H1 (cell line): ENCODE data around the gene LIPC. TPM values are rescaled to one million over a fixed set of nuclear protein-coding genes. Genes with fewer than 3 reads are reported as not detected.

Experiments used
- CTCF ChIA-PET: fragments of 300-600 bp; sonication (Branson Sonifier 250); formaldehyde crosslinking; loops from one replicate; lab custom pipeline; 2021; ENCODE audit not compliant: partially characterized antibody; lab: Charles Lee
- POLR2A ChIA-PET: fragments of 300-600 bp; sonication (Branson Sonifier 250); formaldehyde crosslinking; loops from one replicate; lab custom pipeline; 2021; ENCODE audit warnings: inconsistent platforms; ENCODE audit not compliant: partially characterized antibody; lab: Charles Lee
- DNase-seq, 2 experiments: peaks; one replicate each; pipeline versions ENCODE4 v3.0.0 to v3.0.0-alpha.2; 2010 to 2022; ENCODE audit warnings: low spot score in 2 of 2, low read depth in 1 of 2, mixed read lengths in 1 of 2
- FAIRE-seq: peaks from 2 replicates; lab custom pipeline; 2011; peaks lifted over from hg19 to GRCh38; lab: Jason Lieb, UNC
- H2AFZ ChIP-seq: 2 replicates; pipeline ENCODE4 v1.8.1; 2012; ENCODE audit warnings: low read length, inconsistent platforms
- H2AK5ac ChIP-seq: 2 replicates; pipeline ENCODE4 v1.6.1; 2013; ENCODE audit warnings: low read depth, low read length
- H2BK120ac ChIP-seq: replicated peaks from 2 replicates; pipeline ENCODE3; 2013; ENCODE audit warnings: low read depth, low read length, inconsistent platforms
- H2BK12ac ChIP-seq: 2 replicates; pipeline ENCODE4 v1.6.1; 2013; ENCODE audit warnings: low read depth, low read length
- H2BK15ac ChIP-seq: 2 replicates; pipeline ENCODE4 v1.6.1; 2013; ENCODE audit warnings: low read length
- H2BK20ac ChIP-seq: 2 replicates; pipeline ENCODE4 v1.6.1; 2013; ENCODE audit warnings: low read length
- H2BK5ac ChIP-seq: 2 replicates; pipeline ENCODE4 v1.6.1; 2013; ENCODE audit warnings: low read depth, low read length
- H3K14ac ChIP-seq: 2 replicates; pipeline ENCODE4 v1.6.1; 2013; ENCODE audit warnings: inconsistent platforms; ENCODE audit not compliant: insufficient read length
- H3K18ac ChIP-seq: 2 replicates; pipeline ENCODE4 v1.6.1; 2013; ENCODE audit warnings: low read length; ENCODE audit errors: extremely low read depth
- H3K23ac ChIP-seq: 2 replicates; pipeline ENCODE4 v1.6.1; 2013; ENCODE audit warnings: inconsistent platforms; ENCODE audit not compliant: insufficient read length
- H3K23me2 ChIP-seq: 2 replicates; pipeline ENCODE4 v1.6.1; 2013; ENCODE audit warnings: low read depth, low read length
- H3K27ac ChIP-seq: 2 replicates; pipeline ENCODE4 v1.6.1; 2011; ENCODE audit warnings: low read depth, low read length, inconsistent platforms
- H3K27me3 ChIP-seq, 4 experiments: replicated peaks in 1 of 4; 1 replicate in 1 of 4; 2 replicates in 3 of 4; pipeline versions ENCODE4 v1.6.1 to v1.8.1; 2011 to 2013; ENCODE audit warnings: low read length in 3 of 4, mild to moderate bottlenecking in 3 of 4, inconsistent platforms in 2 of 4, mixed read lengths in 2 of 4, moderate library complexity in 1 of 4; ENCODE audit not compliant: control insufficient read depth in 3 of 4, insufficient read depth in 3 of 4; ENCODE audit errors: extremely low read depth in 1 of 4
- H3K36me3 ChIP-seq, 4 experiments: 2 replicates each; pipeline versions ENCODE4 v1.6.1 to v1.8.1; 2011 to 2013; ENCODE audit warnings: mild to moderate bottlenecking in 4 of 4, low read length in 3 of 4, moderate library complexity in 2 of 4, control low read depth in 1 of 4, inconsistent platforms in 1 of 4; ENCODE audit not compliant: insufficient read depth in 4 of 4, control insufficient read depth in 2 of 4
- H3K4ac ChIP-seq: replicated peaks from 2 replicates; pipeline ENCODE3; 2013; ENCODE audit warnings: low read length, low read depth, mixed read lengths, inconsistent platforms; ENCODE audit not compliant: insufficient read length
- H3K4me1 ChIP-seq, 4 experiments: replicated peaks in 1 of 4; 1 replicate in 1 of 4; 2 replicates in 3 of 4; pipeline versions ENCODE4 v1.6.1 to v1.8.1; 2011 to 2013; ENCODE audit warnings: low read length in 3 of 4, inconsistent platforms in 2 of 4, mixed read lengths in 1 of 4; ENCODE audit not compliant: insufficient read depth in 4 of 4, control insufficient read depth in 3 of 4
- H3K4me2 ChIP-seq, 2 experiments: 2 replicates each; pipeline versions ENCODE4 v1.6.1 to v1.8.1; 2011 to 2013; ENCODE audit warnings: low read depth in 2 of 2, low read length in 2 of 2, control low read depth in 1 of 2, inconsistent platforms in 1 of 2, mild to moderate bottlenecking in 1 of 2; ENCODE audit not compliant: insufficient read depth in 1 of 2
- H3K4me3 ChIP-seq, 4 experiments: fragments of 200-600, 300-600 bp in 1 of 4; sonication (generic), shearing (Covaris generic), sonication (Bioruptor Twin) in 1 of 4; 2 replicates each; pipeline versions ENCODE4 v1.5.1 to v1.8.1; 2011 to 2016; ENCODE audit warnings: low read length in 4 of 4, low read depth in 3 of 4, control low read depth in 2 of 4, inconsistent platforms in 2 of 4, mild to moderate bottlenecking in 2 of 4, mixed read lengths in 1 of 4, moderate library complexity in 1 of 4; ENCODE audit not compliant: insufficient read depth in 2 of 4; ENCODE audit errors: extremely low read depth in 1 of 4
- H3K56ac ChIP-seq: replicated peaks from 2 replicates; pipeline ENCODE3; 2013; ENCODE audit warnings: low read depth, mild to moderate bottlenecking, mixed read lengths, low read length, inconsistent platforms; ENCODE audit not compliant: insufficient read length
- H3K79me1 ChIP-seq: 2 replicates; pipeline ENCODE4 v1.6.1; 2013; ENCODE audit warnings: low read depth, low read length, control low read depth
- H3K79me2 ChIP-seq, 2 experiments: 2 replicates each; pipeline versions ENCODE4 v1.6.1 to v1.8.1; 2012 to 2013; ENCODE audit warnings: low read length in 2 of 2, mild to moderate bottlenecking in 2 of 2, inconsistent platforms in 1 of 2; ENCODE audit not compliant: insufficient read depth in 2 of 2, control insufficient read depth in 1 of 2
- H3K9ac ChIP-seq, 4 experiments: replicated peaks in 1 of 4; 1 replicate in 1 of 4; 2 replicates in 3 of 4; pipeline versions ENCODE4 v1.6.1 to v1.8.1; 2011 to 2013; ENCODE audit warnings: low read depth in 3 of 4, low read length in 3 of 4, control low read depth in 2 of 4, mild to moderate bottlenecking in 2 of 4, moderate library complexity in 2 of 4, inconsistent platforms in 1 of 4; ENCODE audit errors: extremely low read depth in 1 of 4
- H3K9me3 ChIP-seq, 2 experiments: 2 replicates each; pipeline versions ENCODE4 v1.6.1 to v1.8.1; 2012 to 2013; ENCODE audit warnings: mild to moderate bottlenecking in 2 of 2, moderate library complexity in 2 of 2, control low read depth in 1 of 2, inconsistent platforms in 1 of 2, low read depth in 1 of 2, low read length in 1 of 2, mixed read lengths in 1 of 2; ENCODE audit not compliant: insufficient read depth in 2 of 2
- H4K20me1 ChIP-seq, 2 experiments: replicated peaks in 1 of 2; 2 replicates each; pipeline versions ENCODE3 to v1.8.1; 2011 to 2013; ENCODE audit warnings: inconsistent platforms in 2 of 2, low read length in 2 of 2, mild to moderate bottlenecking in 1 of 2; ENCODE audit not compliant: insufficient read depth in 2 of 2, control insufficient read depth in 1 of 2
- H4K5ac ChIP-seq: 2 replicates; pipeline ENCODE4 v1.6.1; 2013; ENCODE audit warnings: low read length, low read depth, mixed read lengths, inconsistent platforms; ENCODE audit not compliant: insufficient read length
- H4K8ac ChIP-seq: 2 replicates; pipeline ENCODE4 v1.8.0; 2013; ENCODE audit warnings: mild to moderate bottlenecking, moderate library complexity, low read length, inconsistent platforms; ENCODE audit not compliant: insufficient read depth; ENCODE audit errors: extremely low read depth
- H4K91ac ChIP-seq: replicated peaks from 2 replicates; pipeline ENCODE3; 2013; ENCODE audit warnings: low read length, mixed read lengths, inconsistent platforms; ENCODE audit not compliant: insufficient read length
- NANOG ChIP-seq: IDR thresholded peaks from 2 replicates; pipeline ENCODE4 v1.6.1; 2011; ENCODE audit warnings: low read length, low read depth, mild to moderate bottlenecking, inconsistent platforms; ENCODE audit not compliant: insufficient read depth, poor library complexity, severe bottlenecking
- NRF1 ChIP-seq: IDR thresholded peaks from 2 replicates; pipeline ENCODE4 v1.6.1; 2011; ENCODE audit warnings: mild to moderate bottlenecking, low read depth, low read length, improper control_type of control experiment
- RAD21 ChIP-seq, 2 experiments: IDR thresholded peaks in 1 of 2; conservative IDR thresholded peaks in 1 of 2; 2 replicates each; pipeline ENCODE4 v1.6.1; 2011; ENCODE audit warnings: low read depth in 2 of 2, low read length in 2 of 2, improper control_type of control experiment in 1 of 2, inconsistent platforms in 1 of 2, mild to moderate bottlenecking in 1 of 2, moderate library complexity in 1 of 2
- SIX5 ChIP-seq: IDR thresholded peaks from 2 replicates; pipeline ENCODE4 v1.6.1; 2011; ENCODE audit warnings: mild to moderate bottlenecking, low read depth, low read length
- SP2 ChIP-seq: IDR thresholded peaks from 2 replicates; pipeline ENCODE4 v1.6.1; 2012; ENCODE audit warnings: mild to moderate bottlenecking, low read length, inconsistent platforms
- TEAD4 ChIP-seq: IDR thresholded peaks from 2 replicates; pipeline ENCODE4 v1.6.1; 2012; ENCODE audit warnings: low read depth, low read length, inconsistent platforms, mixed read lengths
- WGBS, 2 experiments: shearing (Covaris generic) in 1 of 2; methylation state at CpG; one replicate each; pipeline versions ENCODE4 v1.1.6 to v1.1.7; 2013 to 2015; ENCODE audit warnings: low lambda C conversion rate in 2 of 2, mixed read lengths in 2 of 2, inconsistent platforms in 1 of 2, low coverage in 1 of 2, missing lambda C conversion rate in 1 of 2; ENCODE audit not compliant: insufficient replicate concordance in 2 of 2, insufficient coverage in 1 of 2, insufficient read length in 1 of 2; ENCODE audit errors: extremely low coverage in 1 of 2, missing lambda C conversion rate in 1 of 2; 5-methylcytosine and 5-hydroxymethylcytosine counted together
- polyA plus RNA-seq, 7 experiments: library from polyadenylated mRNA; depleted of rRNA in 3 of 7; stranded (reverse) in 5 of 7; unstranded in 2 of 7; fragments of >200 nt in 5 of 7; fragments of 200-250 nt in 2 of 7; gene quantifications; 1 replicate in 5 of 7; 2 replicates in 1 of 7; 4 replicates in 1 of 7; pipeline versions ENCODE4 v1.2.1 to v1.2.3, GENCODE V29; 2011 to 2013; ENCODE audit warnings: missing spikeins in 2 of 7, mixed read lengths in 2 of 7
- total RNA-seq: library from RNA; stranded (reverse); fragmentation: NEBNext Ultra II Directional; extraction: Animal tissue kit (Norgen Biotek cat#: 25700); gene quantifications from 2 replicates; pipeline ENCODE4 v1.2.1, GENCODE V29; 2021

Gene LIPC
- total and polyA plus RNA-seq, 2 of the 8 experiments (the other 6 are each of a cell fraction or from before 2014, with no cell fraction given) = not detected

GRCh38 chr15:58598829-58599210, 167.0 kb downstream of the LIPC start:
- H3K9me3 ChIP-seq = no peaks in the 10 kb centered on the region
- H2AK5ac ChIP-seq = no peak overlapping the region
- no peak overlapping the region for H4K8ac ChIP-seq
- H3K27ac ChIP-seq = no peak overlapping the region
- H3K27me3 ChIP-seq = no peaks in the 10 kb centered on the region
- peaks cover 0 to 4% (median 0%) of the 10 kb centered on the region in 4 experiments; a peak in 2 of 7 replicates for H3K4me1 ChIP-seq
- H3K4me3 ChIP-seq = no peak overlapping the region; a peak in 1 of 8 replicates
- no peak overlapping the region for H4K91ac ChIP-seq
- FAIRE-seq (no peak), DNase-seq (no peak)
- no peak overlapping the region for H3K9ac ChIP-seq
- H3K23ac ChIP-seq = no peak overlapping the region
- POLR2A ChIA-PET = interaction anchor here (0.9 to 1.0 kb wide), 2 partner anchors 149 to 151 kb away, joined by 3 read pairs; partner anchors contain the start of gene ADAM10
- H4K5ac ChIP-seq = no peak overlapping the region
- no peak overlapping the region for H2BK20ac ChIP-seq
- H3K14ac ChIP-seq = no peak overlapping the region
- no peaks in the 10 kb centered on the region for H4K20me1 ChIP-seq
- CTCF ChIA-PET = no interaction called here
- no peak overlapping the region for H2BK15ac ChIP-seq
- no peak overlapping the region for H2BK120ac ChIP-seq
- no peaks in the 10 kb centered on the region for H3K23me2 ChIP-seq
- TF ChIP-seq SP2 = no peak
- TF ChIP-seq RAD21 (IDR thresholded peaks at IDR 0.05 in 1 of 2, conservative IDR thresholded peaks at IDR 0.05 in 1 of 2; ENCODE audit: low read depth in 2 of 2, low read length in 2 of 2) = no peak
- no peak for TF ChIP-seq TEAD4
- TF ChIP-seq SIX5 = no peak
- no peak for TF ChIP-seq NANOG
- TF ChIP-seq NRF1 = no peak
- peak overlapping the region; percentile 13 to 46; a peak in 3 of 4 replicates for H3K4me2 ChIP-seq
- H3K56ac ChIP-seq = no peak overlapping the region
- no peak overlapping the region for H2BK5ac ChIP-seq
- no peak overlapping the region for H2AFZ ChIP-seq
- H3K4ac ChIP-seq = no peak overlapping the region
- H3K36me3 ChIP-seq = peaks cover 0 to 5% (median 2%) of the 10 kb centered on the region in 4 experiments; a peak in 2 of 8 replicates
- H3K18ac ChIP-seq = no peak overlapping the region
- WGBS, 2 experiments = 91% methylated on average over 3 of the region's 4 CpGs; no CpG with 5 or more reads in 1 of the 2 experiments
- no peaks in the 10 kb centered on the region for H3K79me2 ChIP-seq
- no peaks in the 10 kb centered on the region for H3K79me1 ChIP-seq
- H2BK12ac ChIP-seq = no peak overlapping the region
